H9 (cell line): ENCODE results near the gene B4GALT6. TPM values are rescaled to one million over a fixed set of nuclear protein-coding genes. Genes with fewer than 3 reads are reported as not detected.

Source experiments
- DNase-seq: peaks from one replicate; pipeline ENCODE4 v3.0.0-alpha.2; 2017
- H2AFZ ChIP-seq: one replicate; pipeline ENCODE4 v1.6.1; 2013; ENCODE audit warnings: mild to moderate bottlenecking, low read length, control low read depth, moderate library complexity
- H2AK5ac ChIP-seq: 2 replicates; pipeline ENCODE4 v1.6.1; 2013; ENCODE audit warnings: low read length, control low read depth, mixed read lengths; ENCODE audit not compliant: insufficient read length
- H2BK120ac ChIP-seq: one replicate; pipeline ENCODE4 v1.6.1; 2013; ENCODE audit warnings: low read depth, mild to moderate bottlenecking, low read length, control low read depth, inconsistent platforms; ENCODE audit not compliant: poor library complexity, severe bottlenecking
- H2BK12ac ChIP-seq: 2 replicates; pipeline ENCODE4 v1.6.1; 2013; ENCODE audit warnings: low read length, control low read depth, mixed read lengths, low read depth; ENCODE audit not compliant: insufficient read length
- H2BK15ac ChIP-seq: 2 replicates; pipeline ENCODE4 v1.6.1; 2013; ENCODE audit warnings: low read depth, low read length, control low read depth
- H2BK20ac ChIP-seq: one replicate; pipeline ENCODE4 v1.6.1; 2013; ENCODE audit warnings: low read depth, mild to moderate bottlenecking, low read length, control low read depth, inconsistent platforms; ENCODE audit not compliant: poor library complexity, severe bottlenecking
- H2BK5ac ChIP-seq: 2 replicates; pipeline ENCODE4 v1.6.1; 2013; ENCODE audit warnings: low read length, control low read depth, mixed read lengths; ENCODE audit not compliant: insufficient read length
- H3K14ac ChIP-seq: 2 replicates; pipeline ENCODE4 v1.6.1; 2013; ENCODE audit warnings: low read length, control low read depth; ENCODE audit not compliant: insufficient read depth
- H3K18ac ChIP-seq: 2 replicates; pipeline ENCODE4 v1.6.1; 2013; ENCODE audit warnings: low read depth, mild to moderate bottlenecking, mixed read lengths, low read length, control low read depth; ENCODE audit not compliant: insufficient read length
- H3K23ac ChIP-seq: 2 replicates; pipeline ENCODE4 v1.6.1; 2013; ENCODE audit warnings: low read length, control low read depth, mixed read lengths, low read depth; ENCODE audit not compliant: insufficient read length
- H3K23me2 ChIP-seq: 2 replicates; pipeline ENCODE4 v1.6.1; 2013; ENCODE audit warnings: low read depth, mild to moderate bottlenecking, mixed read lengths, low read length, control low read depth; ENCODE audit not compliant: insufficient read length, poor library complexity, severe bottlenecking
- H3K27ac ChIP-seq: 2 replicates; pipeline ENCODE4 v1.5.1; 2013; ENCODE audit warnings: low read length, control low read depth, mixed read lengths, low read depth; ENCODE audit not compliant: insufficient read length
- H3K27me3 ChIP-seq: 2 replicates; pipeline ENCODE4 v1.6.1; 2013; ENCODE audit warnings: low read length, control low read depth, inconsistent platforms; ENCODE audit not compliant: insufficient read depth
- H3K4ac ChIP-seq: 2 replicates; pipeline ENCODE4 v1.6.1; 2013; ENCODE audit warnings: low read depth, mild to moderate bottlenecking, control low read depth, inconsistent platforms, low read length, moderate library complexity
- H3K4me1 ChIP-seq: 2 replicates; pipeline ENCODE4 v1.6.1; 2013; ENCODE audit warnings: low read length, control low read depth, inconsistent platforms; ENCODE audit not compliant: insufficient read depth
- H3K4me2 ChIP-seq: 2 replicates; pipeline ENCODE4 v1.6.1; 2013; ENCODE audit warnings: low read length, control low read depth, mixed read lengths; ENCODE audit not compliant: insufficient read length, insufficient read depth
- H3K56ac ChIP-seq: 2 replicates; pipeline ENCODE4 v1.6.1; 2013; ENCODE audit warnings: low read depth, mild to moderate bottlenecking, mixed read lengths, low read length, control low read depth; ENCODE audit not compliant: insufficient read length
- H3K79me1 ChIP-seq: 2 replicates; pipeline ENCODE4 v1.6.1; 2013; ENCODE audit warnings: low read depth, mild to moderate bottlenecking, moderate library complexity, low read length, control low read depth, inconsistent platforms; ENCODE audit not compliant: insufficient read depth, poor library complexity, severe bottlenecking
- H3K79me2 ChIP-seq: 2 replicates; pipeline ENCODE4 v1.6.1; 2013; ENCODE audit warnings: low read length, control low read depth, inconsistent platforms; ENCODE audit not compliant: insufficient read depth
- H3K9ac ChIP-seq: 2 replicates; pipeline ENCODE4 v1.6.1; 2013; ENCODE audit warnings: low read length, control low read depth, mixed read lengths; ENCODE audit not compliant: insufficient read length; ENCODE audit errors: extremely low read depth
- H3K9me3 ChIP-seq: one replicate; pipeline ENCODE4 v1.6.1; 2013; ENCODE audit warnings: low read depth, low read length, inconsistent platforms; ENCODE audit not compliant: control insufficient read depth
- H3T11ph ChIP-seq: one replicate; pipeline ENCODE4 v1.6.1; 2013; ENCODE audit warnings: mild to moderate bottlenecking, low read length, control low read depth, inconsistent platforms
- H4K20me1 ChIP-seq: one replicate; pipeline ENCODE4 v1.6.1; 2013; ENCODE audit not compliant: control insufficient read depth, insufficient read length, insufficient read depth
- H4K5ac ChIP-seq: 2 replicates; pipeline ENCODE4 v1.6.1; 2013; ENCODE audit warnings: low read depth, mild to moderate bottlenecking, mixed read lengths, low read length, control low read depth; ENCODE audit not compliant: insufficient read length
- H4K8ac ChIP-seq: replicated peaks from 2 replicates; pipeline ENCODE4 v1.6.1; 2013; ENCODE audit warnings: low read length, control low read depth, mixed read lengths, low read depth; ENCODE audit not compliant: insufficient read length
- H4K91ac ChIP-seq: 2 replicates; pipeline ENCODE4 v1.6.1; 2013; ENCODE audit warnings: low read depth, mild to moderate bottlenecking, moderate library complexity, mixed read lengths, low read length, control low read depth; ENCODE audit not compliant: insufficient read length
- H3K27ac Mint-ChIP-seq, 3 experiments: 2 replicates in 2 of 3; 3 replicates in 1 of 3; pipeline ENCODE4 v1.8.0; 2020 to 2021; ENCODE audit warnings: mixed read lengths in 3 of 3, mild to moderate bottlenecking in 1 of 3, moderate library complexity in 1 of 3
- H3K27me3 Mint-ChIP-seq: 2 replicates; pipeline ENCODE4 v1.8.0; 2021; ENCODE audit warnings: low read depth, mild to moderate bottlenecking, moderate library complexity, mixed read lengths
- H3K36me3 Mint-ChIP-seq, 3 experiments: 2 replicates in 2 of 3; 3 replicates in 1 of 3; pipeline ENCODE4 v1.8.0; 2020 to 2021; ENCODE audit warnings: low read depth in 3 of 3, mixed read lengths in 3 of 3; ENCODE audit not compliant: insufficient read depth in 1 of 3
- H3K4me1 Mint-ChIP-seq, 2 experiments: 2 replicates each; pipeline ENCODE4 v1.8.0; 2020; ENCODE audit warnings: mixed read lengths in 2 of 2
- H3K4me3 Mint-ChIP-seq, 2 experiments: 2 replicates in 1 of 2; 3 replicates in 1 of 2; pipeline ENCODE4 v1.8.0; 2020 to 2021; ENCODE audit warnings: mild to moderate bottlenecking in 2 of 2, mixed read lengths in 2 of 2, moderate library complexity in 1 of 2
- H3K9me3 Mint-ChIP-seq, 2 experiments: 2 replicates in 1 of 2; 3 replicates in 1 of 2; pipeline ENCODE4 v1.8.0; 2020; ENCODE audit warnings: mild to moderate bottlenecking in 2 of 2, mixed read lengths in 2 of 2, moderate library complexity in 1 of 2
- whole genome bisulfite sequencing: extraction: QIAGEN DNeasy Blood & Tissue Kit; methylation state at CpG from one replicate; pipeline ENCODE4 v1.1.7; 2013; ENCODE audit warnings: missing lambda C conversion rate, low lambda C conversion rate, mixed read lengths; ENCODE audit not compliant: insufficient read length; ENCODE audit errors: extremely low coverage; 5-methylcytosine and 5-hydroxymethylcytosine counted together
- total RNA-seq: library from RNA; stranded (reverse); gene quantifications from 2 replicates; pipeline ENCODE4 v1.2.1, GENCODE V29; 2021
- TF ChIP-seq, protein P1 (sequence below): fragments of 200-600 bp; sonication (generic); conservative IDR thresholded peaks from 3 replicates; pipeline ENCODE4 v1.8.0; 2021; ENCODE audit warnings: antibody characterized with exemption, mild to moderate bottlenecking

Gene B4GALT6
- total RNA-seq, 1 experiment from 2014 or later: 34.1 TPM

DNA sequence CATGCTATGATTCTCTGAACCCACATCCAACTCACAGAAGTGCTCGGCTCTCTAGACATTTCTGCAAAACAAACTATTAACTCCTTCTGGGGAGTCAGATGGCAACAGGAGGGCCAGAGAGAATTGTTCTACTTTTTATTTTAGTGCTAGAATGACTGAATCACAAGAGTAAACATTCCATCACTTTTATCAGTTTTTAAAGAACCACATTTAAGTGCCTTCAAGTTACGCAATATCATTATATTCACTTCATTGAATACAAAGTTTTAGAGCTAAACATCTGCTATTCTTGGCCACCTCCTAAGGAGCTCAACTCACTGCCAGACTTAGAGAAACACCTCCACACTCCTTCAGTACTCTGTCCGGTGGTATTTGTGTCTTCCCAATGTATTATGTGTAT, 22.4 kb downstream of the B4GALT6 start:
- H3K4me2 ChIP-seq: no peak overlapping the region
- H3K4me1 Mint-ChIP-seq: peaks cover 5 to 16% of the 10 kb centered on the region in 2 experiments
- H3K23ac ChIP-seq: no peak overlapping the region
- no peak overlapping the region for H4K5ac ChIP-seq
- no peak overlapping the region for H2AK5ac ChIP-seq
- no peak overlapping the region for H2AFZ ChIP-seq
- no peak overlapping the region for H3K27ac ChIP-seq
- H3K27me3 ChIP-seq: no peaks in the 10 kb centered on the region
- no peak overlapping the region for H3K9ac ChIP-seq
- H3K4ac ChIP-seq: no peak overlapping the region
- H4K8ac ChIP-seq: no peak overlapping the region
- WGBS: no CpG with 5 or more reads among the region's 3 CpGs
- no peaks in the 10 kb centered on the region for H3K9me3 ChIP-seq
- H3K23me2 ChIP-seq: no peaks in the 10 kb centered on the region
- H4K20me1 ChIP-seq: no peaks in the 10 kb centered on the region
- no peaks in the 10 kb centered on the region for H3K79me1 ChIP-seq
- no peaks in the 10 kb centered on the region for H3K27me3 Mint-ChIP-seq
- H2BK12ac ChIP-seq: no peak overlapping the region
- TF ChIP-seq, protein P1, sequence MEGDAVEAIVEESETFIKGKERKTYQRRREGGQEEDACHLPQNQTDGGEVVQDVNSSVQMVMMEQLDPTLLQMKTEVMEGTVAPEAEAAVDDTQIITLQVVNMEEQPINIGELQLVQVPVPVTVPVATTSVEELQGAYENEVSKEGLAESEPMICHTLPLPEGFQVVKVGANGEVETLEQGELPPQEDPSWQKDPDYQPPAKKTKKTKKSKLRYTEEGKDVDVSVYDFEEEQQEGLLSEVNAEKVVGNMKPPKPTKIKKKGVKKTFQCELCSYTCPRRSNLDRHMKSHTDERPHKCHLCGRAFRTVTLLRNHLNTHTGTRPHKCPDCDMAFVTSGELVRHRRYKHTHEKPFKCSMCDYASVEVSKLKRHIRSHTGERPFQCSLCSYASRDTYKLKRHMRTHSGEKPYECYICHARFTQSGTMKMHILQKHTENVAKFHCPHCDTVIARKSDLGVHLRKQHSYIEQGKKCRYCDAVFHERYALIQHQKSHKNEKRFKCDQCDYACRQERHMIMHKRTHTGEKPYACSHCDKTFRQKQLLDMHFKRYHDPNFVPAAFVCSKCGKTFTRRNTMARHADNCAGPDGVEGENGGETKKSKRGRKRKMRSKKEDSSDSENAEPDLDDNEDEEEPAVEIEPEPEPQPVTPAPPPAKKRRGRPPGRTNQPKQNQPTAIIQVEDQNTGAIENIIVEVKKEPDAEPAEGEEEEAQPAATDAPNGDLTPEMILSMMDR: no peak
- no peak overlapping the region for H2BK15ac ChIP-seq
- no peak overlapping the region for H3K27ac Mint-ChIP-seq
- no peak overlapping the region for H2BK120ac ChIP-seq
- no peaks in the 10 kb centered on the region; the same call in 1 of the 2 replicates for H3K79me2 ChIP-seq
- no peak overlapping the region for H3K4me3 Mint-ChIP-seq
- H2BK20ac ChIP-seq: no peak overlapping the region
- H3K56ac ChIP-seq: no peak overlapping the region
- no peak for DNase-seq
- H2BK5ac ChIP-seq: no peak overlapping the region
- H3T11ph ChIP-seq: no peak overlapping the region
- H3K36me3 Mint-ChIP-seq: peaks cover 35 to 41% (median 35%) of the 10 kb centered on the region in 3 experiments
- H3K18ac ChIP-seq: no peak overlapping the region
- H3K14ac ChIP-seq: no peak overlapping the region
- H3K9me3 Mint-ChIP-seq: peaks cover 0 to 8% of the 10 kb centered on the region in 2 experiments; a peak in 2 of 5 replicates
- no peak overlapping the region for H4K91ac ChIP-seq
- H3K4me1 ChIP-seq: no peaks in the 10 kb centered on the region
